GM18868 (cell line): ENCODE data around the gene SLC35B4.
"Not testable (repeated sequence)": the region's sequence is repeated elsewhere in the genome, so short reads cannot be mapped to it uniquely, and the experiment has no call there.

Experiments used
- ATAC-seq: cut with Tn5 transposase; IDR thresholded peaks from one replicate; pipeline ENCODE4 v1.9.1; 2021; ENCODE audit warnings: mild to moderate bottlenecking, moderate library complexity; ENCODE audit not compliant: unreplicated experiment

SLC35B4 gene

GRCh38 chr7:134332892-134333291 is 16.2 kb upstream of the SLC35B4 start:
- ATAC-seq: no peak

- ATAC-seq: no peak
Observed at GRCh38 chr7:134331393-134331792, 14.7 kb upstream of the SLC35B4 start.

- ATAC-seq: no peak
Observed at GRCh38 chr7:134330974-134331373, 14.2 kb upstream of the SLC35B4 start.

DNA sequence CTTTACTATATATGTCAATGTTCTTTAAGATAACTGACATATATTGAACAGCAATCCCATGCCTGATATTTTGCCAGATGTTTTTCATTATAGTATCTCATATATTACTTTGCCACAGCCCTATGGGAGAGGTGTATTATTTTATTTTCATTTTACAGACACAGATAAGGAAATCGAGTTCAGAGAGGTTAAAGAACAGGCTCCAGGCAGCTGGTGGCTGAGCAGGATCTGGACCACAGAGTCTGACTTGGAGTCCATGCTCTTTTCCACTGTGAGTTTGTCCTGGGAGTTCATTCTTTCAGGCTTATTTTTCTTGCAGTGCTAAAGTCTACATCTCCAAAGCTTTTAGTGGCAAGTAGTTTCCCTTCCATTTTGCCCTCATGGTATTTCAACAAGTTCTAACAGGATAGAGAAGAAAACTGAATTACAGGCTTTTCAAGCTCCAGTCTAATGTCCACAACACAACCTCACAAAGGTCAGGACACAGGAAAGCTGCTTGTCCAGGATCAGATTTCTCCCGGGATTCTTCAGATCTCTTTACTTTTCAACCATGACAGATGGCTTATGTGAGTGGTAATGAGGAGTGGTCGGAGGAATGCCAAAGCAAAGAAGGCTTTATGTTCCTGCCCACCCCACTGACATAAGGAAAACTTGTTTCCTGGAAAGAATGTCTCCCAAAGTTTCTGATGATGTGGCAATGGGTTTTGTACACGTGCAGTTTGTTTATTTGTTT is 13.1 kb upstream of the SLC35B4 start:
- no peak for ATAC-seq

DNA sequence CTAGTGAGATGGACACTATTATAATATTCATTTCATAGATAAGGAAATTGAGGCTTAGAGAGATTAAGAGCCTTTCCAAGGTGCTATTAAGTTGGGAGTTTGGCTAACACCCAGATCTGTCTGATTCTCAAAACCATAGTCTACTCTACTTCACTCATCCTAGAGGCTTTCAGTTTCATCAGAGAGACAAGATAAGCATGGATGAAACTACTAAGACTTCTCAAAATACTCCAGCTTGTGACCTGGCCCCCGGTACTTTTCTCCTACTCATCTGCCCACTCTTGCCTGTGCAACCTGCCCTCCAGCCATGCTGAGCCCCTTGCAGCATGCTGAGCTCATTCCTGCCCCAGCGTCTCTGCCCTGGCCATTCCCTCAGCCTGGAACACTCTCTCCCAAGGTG is 12.2 kb upstream of the SLC35B4 start:
- no peak for ATAC-seq

DNA sequence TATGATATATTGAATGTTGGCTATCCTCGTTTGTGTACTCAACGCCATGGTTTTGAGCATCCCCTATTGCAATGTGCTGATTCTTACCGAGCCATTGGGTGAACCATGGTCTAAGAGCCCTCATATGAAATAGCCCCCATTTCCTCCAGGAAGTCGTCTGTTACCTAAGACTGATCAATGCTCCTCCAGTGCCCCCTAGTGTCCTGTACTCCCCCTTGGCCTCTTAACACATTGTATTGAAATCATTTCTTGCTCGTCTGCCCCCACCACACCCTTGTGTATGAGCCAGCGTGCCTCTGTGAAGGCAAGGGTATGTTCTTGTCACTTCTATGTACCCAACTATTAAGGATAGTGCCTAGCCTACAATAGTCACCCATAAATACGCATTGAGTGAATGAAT is 11.2 kb upstream of the SLC35B4 start:
- ATAC-seq: peak; percentile 80

DNA sequence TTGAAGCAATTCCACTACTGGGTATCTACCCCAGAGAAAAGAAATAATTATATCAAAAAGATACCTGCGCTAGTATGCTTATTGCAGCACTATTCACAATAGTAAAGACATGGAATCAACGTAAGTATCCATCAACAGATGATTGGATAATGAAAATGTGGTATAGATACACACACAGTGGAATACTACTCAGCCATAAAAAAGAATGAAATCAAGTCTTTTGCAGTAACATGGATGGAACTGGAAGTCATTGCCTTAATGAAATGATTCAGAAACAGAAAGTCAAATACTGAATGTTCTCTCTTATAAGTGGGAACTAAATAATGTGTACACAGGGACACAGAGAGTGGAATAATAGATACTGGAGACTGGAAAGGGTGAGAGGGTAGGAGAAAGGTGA is 7.4 kb upstream of the SLC35B4 start:
- no peak for ATAC-seq

- ATAC-seq: no peak
Observed at GRCh38 chr7:134320201-134320600, 3.5 kb upstream of the SLC35B4 start.

- ATAC-seq: no peak
Observed at GRCh38 chr7:134318443-134318842, 1.7 kb upstream of the SLC35B4 start.

DNA sequence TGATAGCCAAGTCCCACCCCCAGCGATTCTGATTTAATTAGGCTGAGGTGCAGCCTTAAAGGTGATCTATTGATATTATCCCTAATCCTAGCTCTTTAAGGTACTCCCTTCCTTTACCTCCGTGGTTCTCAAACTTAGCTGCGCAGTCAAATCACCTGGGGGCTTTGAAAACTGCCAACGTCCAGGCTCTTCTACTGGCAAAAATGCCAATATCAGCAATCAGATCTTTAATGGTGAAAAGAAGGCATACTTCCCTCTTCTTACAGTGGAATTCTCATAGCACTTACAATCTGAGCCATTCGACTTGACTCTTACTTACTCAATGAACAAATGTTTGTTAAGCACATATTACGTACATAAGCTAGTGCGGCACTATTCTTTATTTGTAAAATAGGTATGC is 704 bp upstream of the SLC35B4 start:
- ATAC-seq: no peak

- no peak for ATAC-seq
Observed at GRCh38 chr7:134315679-134316538, 821 bp downstream of the SLC35B4 start.

GRCh38 chr7:134313543-134313942 is 3.2 kb downstream of the SLC35B4 start:
- no peak for ATAC-seq

GRCh38 chr7:134312717-134313116 is 4.0 kb downstream of the SLC35B4 start:
- no peak for ATAC-seq

GRCh38 chr7:134311807-134312206 is 4.9 kb downstream of the SLC35B4 start:
- no peak for ATAC-seq

GRCh38 chr7:134308548-134308947 is 8.2 kb downstream of the SLC35B4 start:
- ATAC-seq: no peak

DNA sequence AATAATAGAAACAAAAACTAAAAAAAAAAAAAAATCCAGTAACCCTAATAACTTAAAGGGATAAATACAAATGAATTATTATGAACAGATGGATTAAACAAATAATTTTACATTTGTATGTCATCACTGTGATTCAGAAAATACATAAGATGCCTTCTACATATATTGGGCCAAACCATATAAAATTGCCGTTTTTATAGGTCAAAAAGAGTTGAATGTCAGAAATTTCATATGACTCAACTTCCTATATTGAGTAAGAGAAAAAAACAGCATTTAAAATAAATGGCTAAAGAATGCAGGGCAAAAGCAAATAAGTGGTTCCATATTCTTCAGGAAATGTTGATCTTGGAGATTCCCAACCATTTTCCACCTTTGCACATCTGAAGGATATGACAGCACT is 9.4 kb downstream of the SLC35B4 start:
- ATAC-seq: no peak

DNA sequence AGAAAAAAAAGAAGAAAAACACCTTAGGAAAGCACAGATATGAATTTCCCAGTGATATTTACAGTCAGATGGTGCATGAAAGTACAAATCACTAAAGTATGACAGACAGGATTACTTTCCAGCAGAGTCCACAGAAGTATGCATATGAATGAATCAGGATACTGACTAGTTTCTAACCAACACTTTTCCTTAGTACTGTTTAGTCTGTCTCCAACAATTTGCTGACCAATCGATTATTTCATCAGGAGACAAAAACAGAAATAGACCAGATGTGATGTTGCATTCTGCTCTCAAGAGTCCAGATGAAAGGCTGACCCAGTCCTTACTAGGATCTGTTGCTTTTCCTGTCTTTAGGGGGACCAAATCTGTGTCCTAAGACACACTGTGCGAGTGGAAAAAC is 14.6 kb downstream of the SLC35B4 start:
- ATAC-seq: no peak

DNA sequence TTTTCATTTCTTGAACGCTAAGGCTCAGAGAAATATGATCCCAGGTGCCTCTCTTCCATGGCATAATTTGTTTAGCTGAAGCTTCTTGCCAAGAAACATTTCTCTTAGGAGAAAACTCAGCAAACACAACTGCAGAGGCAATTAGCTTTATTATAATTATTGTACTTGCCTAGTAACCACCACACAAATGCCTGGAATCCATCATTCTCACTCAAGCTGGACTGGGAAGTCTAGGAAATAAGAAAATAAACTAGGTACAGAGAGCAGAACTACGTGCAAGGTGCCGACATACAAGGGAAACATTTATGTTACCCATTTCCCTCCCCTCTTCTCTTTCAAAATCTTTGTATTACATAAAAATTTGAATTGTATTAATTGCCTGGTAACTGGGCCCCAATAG is 15.1 kb downstream of the SLC35B4 start:
- no peak for ATAC-seq

- ATAC-seq: no peak
Observed at GRCh38 chr7:134300988-134301387, 15.7 kb downstream of the SLC35B4 start.

DNA sequence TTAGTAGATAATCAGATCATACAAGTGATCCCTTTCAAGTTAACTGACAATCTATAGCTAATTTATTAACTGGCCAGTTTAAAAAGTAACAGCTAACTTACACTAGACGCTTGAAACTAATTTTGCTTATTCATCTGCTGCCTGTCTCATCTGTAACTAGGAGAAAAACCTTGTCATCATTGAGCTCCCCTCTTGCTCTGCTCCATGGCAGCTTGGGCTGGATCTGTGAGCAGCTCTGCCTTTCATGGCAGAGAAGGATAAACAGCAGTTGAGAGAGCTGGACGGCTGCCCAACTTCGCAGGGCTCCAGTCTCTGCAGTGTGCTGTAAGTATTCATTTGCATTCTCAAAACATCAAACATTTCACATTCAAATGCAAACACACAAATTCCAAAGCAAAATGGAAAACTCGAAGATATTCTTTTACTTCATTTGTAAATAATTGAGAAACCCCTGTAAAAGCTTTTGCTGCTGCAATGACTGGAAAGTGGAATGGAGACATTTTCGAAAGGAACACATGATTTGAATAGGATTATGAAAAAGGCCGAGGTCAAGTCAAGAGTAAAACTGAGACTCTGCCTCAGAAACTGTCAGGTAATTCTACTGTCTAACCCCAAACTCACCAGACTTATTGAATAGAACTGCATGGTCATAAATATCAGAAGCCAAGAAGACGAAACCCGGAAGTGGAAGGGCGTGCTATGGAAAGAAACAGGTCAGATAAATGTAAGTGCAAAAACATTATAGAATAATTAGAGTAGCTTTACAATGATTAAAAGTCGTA is 17.6 kb downstream of the SLC35B4 start:
- ATAC-seq: no peak

DNA sequence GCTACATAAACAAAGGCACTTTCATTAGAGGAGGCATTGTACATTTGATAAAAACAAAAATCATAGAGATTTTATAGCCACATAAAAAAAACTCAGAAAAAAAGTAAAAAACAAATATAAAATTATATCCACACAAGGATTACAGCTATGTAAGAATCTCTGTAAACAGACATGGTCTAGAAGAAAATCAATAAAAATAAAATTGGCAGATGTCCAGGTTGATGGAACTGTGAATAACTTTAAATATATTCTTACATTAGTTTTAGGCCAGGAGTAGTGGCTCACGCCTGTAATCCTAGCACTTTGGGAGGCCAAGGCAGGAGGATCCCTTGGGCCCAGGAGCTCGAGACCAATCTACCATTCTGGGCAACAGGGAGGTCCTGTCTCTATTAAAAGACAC is 19.2 kb downstream of the SLC35B4 start:
- ATAC-seq: no peak

GRCh38 chr7:134295982-134296381 is 20.7 kb downstream of the SLC35B4 start:
- not testable (repeated sequence) for ATAC-seq
